ENCODE measurements around the gene TSPAN4. TPM values are rescaled to one million over a fixed set of nuclear protein-coding genes. Genes with fewer than 3 reads are reported as not detected.

TSPAN4 gene
- total and polyA plus RNA-seq, 2 of the 13 experiments (the other 11 are each of a cell fraction or from before 2014, with no cell fraction given): 31.7 to 68.3 TPM

DNA sequence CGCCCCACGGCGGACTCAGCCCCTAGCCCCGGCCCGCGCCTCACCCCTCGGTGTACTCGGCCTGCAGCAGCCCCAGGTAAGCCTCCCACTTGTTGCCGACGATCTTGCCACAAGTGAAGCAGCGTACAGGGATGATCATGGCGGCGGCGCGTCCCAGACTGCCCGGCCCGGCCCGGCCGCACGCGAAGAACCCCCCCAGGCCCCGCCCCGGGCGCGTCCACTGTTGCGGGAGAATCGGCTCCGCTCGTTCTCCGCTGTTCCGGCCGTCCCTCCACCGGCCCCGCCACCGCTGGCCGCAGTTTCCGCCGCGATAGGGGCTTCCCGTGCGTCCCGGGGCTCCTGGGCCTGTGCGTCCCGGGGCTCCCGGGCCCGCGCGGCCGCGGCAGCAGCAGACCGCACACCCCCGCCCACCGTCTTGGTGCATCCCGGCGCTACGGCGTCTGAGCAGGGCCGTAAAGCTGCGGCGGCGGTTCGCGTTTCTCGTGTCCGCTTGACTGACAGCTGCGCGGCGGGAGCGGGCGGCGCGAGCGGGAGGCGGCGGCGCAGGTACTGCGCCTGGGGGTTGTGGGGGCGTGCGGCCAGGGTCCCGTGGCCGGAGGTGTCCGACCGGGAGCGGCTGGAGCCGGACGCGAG lies at the start of gene TSPAN4, which contains the start of gene POLR2L (continued):
- TF ChIP-seq, protein P1, sequence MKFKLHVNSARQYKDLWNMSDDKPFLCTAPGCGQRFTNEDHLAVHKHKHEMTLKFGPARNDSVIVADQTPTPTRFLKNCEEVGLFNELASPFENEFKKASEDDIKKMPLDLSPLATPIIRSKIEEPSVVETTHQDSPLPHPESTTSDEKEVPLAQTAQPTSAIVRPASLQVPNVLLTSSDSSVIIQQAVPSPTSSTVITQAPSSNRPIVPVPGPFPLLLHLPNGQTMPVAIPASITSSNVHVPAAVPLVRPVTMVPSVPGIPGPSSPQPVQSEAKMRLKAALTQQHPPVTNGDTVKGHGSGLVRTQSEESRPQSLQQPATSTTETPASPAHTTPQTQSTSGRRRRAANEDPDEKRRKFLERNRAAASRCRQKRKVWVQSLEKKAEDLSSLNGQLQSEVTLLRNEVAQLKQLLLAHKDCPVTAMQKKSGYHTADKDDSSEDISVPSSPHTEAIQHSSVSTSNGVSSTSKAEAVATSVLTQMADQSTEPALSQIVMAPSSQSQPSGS (CRISPR knock-in tag; IDR thresholded peaks at IDR 0.05): peak; percentile 37; the same call in 1 of the 2 replicates
- TF ChIP-seq ZSCAN9 (CRISPR knock-in tag; IDR thresholded peaks at IDR 0.05; ENCODE audit: borderline replicate concordance) (0 out of 2 replicates have a peak, but pooled peaks have one; percentile 48), ZMYM2 (CRISPR knock-in tag; IDR thresholded peaks at IDR 0.05) (no peak), ZNF326 (CRISPR knock-in tag; IDR thresholded peaks at IDR 0.05; ENCODE audit: borderline replicate concordance) (no peak), ZFP41 (CRISPR knock-in tag; IDR thresholded peaks at IDR 0.05; ENCODE audit: borderline replicate concordance) (no peak), ETV5 (CRISPR knock-in tag; IDR thresholded peaks at IDR 0.05; ENCODE audit: borderline replicate concordance) (no peak), ZNF790 (CRISPR knock-in tag; IDR thresholded peaks at IDR 0.05; ENCODE audit: borderline replicate concordance) (peak; percentile 67; the same call in 1 of the 2 replicates), ZNF274 (CRISPR knock-in tag; IDR thresholded peaks at IDR 0.05) (peak; percentile 60; the same call in 1 of the 2 replicates), NCOA2 (CRISPR knock-in tag; IDR thresholded peaks at IDR 0.05) (no peak), ZNF263 (CRISPR knock-in tag; IDR thresholded peaks at IDR 0.05) (peak; percentile 3; the same call in 1 of the 2 replicates), TAF15 (IDR thresholded peaks at IDR 0.05; ENCODE audit: low read depth, low read length, poor library complexity, severe bottlenecking) (no peak)
- TF ChIP-seq, protein P2, sequence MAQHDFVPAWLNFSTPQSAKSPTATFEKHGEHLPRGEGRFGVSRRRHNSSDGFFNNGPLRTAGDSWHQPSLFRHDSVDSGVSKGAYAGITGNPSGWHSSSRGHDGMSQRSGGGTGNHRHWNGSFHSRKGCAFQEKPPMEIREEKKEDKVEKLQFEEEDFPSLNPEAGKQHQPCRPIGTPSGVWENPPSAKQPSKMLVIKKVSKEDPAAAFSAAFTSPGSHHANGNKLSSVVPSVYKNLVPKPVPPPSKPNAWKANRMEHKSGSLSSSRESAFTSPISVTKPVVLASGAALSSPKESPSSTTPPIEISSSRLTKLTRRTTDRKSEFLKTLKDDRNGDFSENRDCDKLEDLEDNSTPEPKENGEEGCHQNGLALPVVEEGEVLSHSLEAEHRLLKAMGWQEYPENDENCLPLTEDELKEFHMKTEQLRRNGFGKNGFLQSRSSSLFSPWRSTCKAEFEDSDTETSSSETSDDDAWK (CRISPR knock-in tag; IDR thresholded peaks at IDR 0.05): no peak
- TF ChIP-seq, protein P3, sequence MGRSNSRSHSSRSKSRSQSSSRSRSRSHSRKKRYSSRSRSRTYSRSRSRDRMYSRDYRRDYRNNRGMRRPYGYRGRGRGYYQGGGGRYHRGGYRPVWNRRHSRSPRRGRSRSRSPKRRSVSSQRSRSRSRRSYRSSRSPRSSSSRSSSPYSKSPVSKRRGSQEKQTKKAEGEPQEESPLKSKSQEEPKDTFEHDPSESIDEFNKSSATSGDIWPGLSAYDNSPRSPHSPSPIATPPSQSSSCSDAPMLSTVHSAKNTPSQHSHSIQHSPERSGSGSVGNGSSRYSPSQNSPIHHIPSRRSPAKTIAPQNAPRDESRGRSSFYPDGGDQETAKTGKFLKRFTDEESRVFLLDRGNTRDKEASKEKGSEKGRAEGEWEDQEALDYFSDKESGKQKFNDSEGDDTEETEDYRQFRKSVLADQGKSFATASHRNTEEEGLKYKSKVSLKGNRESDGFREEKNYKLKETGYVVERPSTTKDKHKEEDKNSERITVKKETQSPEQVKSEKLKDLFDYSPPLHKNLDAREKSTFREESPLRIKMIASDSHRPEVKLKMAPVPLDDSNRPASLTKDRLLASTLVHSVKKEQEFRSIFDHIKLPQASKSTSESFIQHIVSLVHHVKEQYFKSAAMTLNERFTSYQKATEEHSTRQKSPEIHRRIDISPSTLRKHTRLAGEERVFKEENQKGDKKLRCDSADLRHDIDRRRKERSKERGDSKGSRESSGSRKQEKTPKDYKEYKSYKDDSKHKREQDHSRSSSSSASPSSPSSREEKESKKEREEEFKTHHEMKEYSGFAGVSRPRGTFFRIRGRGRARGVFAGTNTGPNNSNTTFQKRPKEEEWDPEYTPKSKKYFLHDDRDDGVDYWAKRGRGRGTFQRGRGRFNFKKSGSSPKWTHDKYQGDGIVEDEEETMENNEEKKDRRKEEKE (IDR thresholded peaks at IDR 0.05): no peak
- TF ChIP-seq, protein P4, sequence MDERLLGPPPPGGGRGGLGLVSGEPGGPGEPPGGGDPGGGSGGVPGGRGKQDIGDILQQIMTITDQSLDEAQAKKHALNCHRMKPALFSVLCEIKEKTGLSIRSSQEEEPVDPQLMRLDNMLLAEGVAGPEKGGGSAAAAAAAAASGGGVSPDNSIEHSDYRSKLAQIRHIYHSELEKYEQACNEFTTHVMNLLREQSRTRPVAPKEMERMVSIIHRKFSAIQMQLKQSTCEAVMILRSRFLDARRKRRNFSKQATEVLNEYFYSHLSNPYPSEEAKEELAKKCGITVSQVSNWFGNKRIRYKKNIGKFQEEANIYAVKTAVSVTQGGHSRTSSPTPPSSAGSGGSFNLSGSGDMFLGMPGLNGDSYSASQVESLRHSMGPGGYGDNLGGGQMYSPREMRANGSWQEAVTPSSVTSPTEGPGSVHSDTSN (CRISPR knock-in tag; IDR thresholded peaks at IDR 0.05): peak; percentile 84
- TF ChIP-seq, protein P5, sequence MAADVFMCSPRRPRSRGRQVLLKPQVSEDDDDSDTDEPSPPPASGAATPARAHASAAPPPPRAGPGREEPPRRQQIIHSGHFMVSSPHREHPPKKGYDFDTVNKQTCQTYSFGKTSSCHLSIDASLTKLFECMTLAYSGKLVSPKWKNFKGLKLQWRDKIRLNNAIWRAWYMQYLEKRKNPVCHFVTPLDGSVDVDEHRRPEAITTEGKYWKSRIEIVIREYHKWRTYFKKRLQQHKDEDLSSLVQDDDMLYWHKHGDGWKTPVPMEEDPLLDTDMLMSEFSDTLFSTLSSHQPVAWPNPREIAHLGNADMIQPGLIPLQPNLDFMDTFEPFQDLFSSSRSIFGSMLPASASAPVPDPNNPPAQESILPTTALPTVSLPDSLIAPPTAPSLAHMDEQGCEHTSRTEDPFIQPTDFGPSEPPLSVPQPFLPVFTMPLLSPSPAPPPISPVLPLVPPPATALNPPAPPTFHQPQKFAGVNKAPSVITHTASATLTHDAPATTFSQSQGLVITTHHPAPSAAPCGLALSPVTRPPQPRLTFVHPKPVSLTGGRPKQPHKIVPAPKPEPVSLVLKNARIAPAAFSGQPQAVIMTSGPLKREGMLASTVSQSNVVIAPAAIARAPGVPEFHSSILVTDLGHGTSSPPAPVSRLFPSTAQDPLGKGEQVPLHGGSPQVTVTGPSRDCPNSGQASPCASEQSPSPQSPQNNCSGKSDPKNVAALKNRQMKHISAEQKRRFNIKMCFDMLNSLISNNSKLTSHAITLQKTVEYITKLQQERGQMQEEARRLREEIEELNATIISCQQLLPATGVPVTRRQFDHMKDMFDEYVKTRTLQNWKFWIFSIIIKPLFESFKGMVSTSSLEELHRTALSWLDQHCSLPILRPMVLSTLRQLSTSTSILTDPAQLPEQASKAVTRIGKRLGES (CRISPR knock-in tag; IDR thresholded peaks at IDR 0.05; ENCODE audit: borderline replicate concordance): no peak
- TF ChIP-seq, protein P6, sequence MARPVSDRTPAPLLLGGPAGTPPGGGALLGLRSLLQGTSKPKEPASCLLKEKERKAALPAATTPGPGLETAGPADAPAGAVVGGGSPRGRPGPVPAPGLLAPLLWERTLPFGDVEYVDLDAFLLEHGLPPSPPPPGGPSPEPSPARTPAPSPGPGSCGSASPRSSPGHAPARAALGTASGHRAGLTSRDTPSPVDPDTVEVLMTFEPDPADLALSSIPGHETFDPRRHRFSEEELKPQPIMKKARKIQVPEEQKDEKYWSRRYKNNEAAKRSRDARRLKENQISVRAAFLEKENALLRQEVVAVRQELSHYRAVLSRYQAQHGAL (CRISPR knock-in tag; IDR thresholded peaks at IDR 0.05; ENCODE audit: not compliant biosample characterization): peak; percentile 75
